IMR-90 (cell line): ENCODE results near the gene RBM10. TPM values are rescaled to one million over a fixed set of nuclear protein-coding genes. Genes with fewer than 3 reads are reported as not detected.

Experiments used
- ATAC-seq: fragments of 200-7000 bp; cut with Tn5 transposase; 2 replicates; pipeline ENCODE4 v1.9.1; 2020; ENCODE audit warnings: low read depth, mild to moderate bottlenecking, moderate library complexity
- BruUV-seq: library from RNA; stranded (reverse); fragments of 400-500 nt; replicated peaks from 2 replicates; lab custom pipeline; 2021; lab: Mats Ljungman, UMichigan
- CTCF ChIA-PET: fragments of 300-600 bp; formaldehyde crosslinking; extraction: SDS; loops from one replicate; lab custom pipeline; 2021; ENCODE audit warnings: antibody characterized with exemption; lab: Yijun Ruan, JAX
- POLR2A ChIA-PET: fragments of 300-600 bp; sonication (Branson Sonifier 250); formaldehyde crosslinking; loops from one replicate; lab custom pipeline; 2022; ENCODE audit warnings: antibody characterized with exemption; ENCODE audit not compliant: unreplicated experiment; lab: Charles Lee
- DNase-seq: peaks from one replicate; pipeline ENCODE4 v3.0.0; 2013
- H2AFZ ChIP-seq: replicated peaks from 2 replicates; pipeline ENCODE3; 2013; ENCODE audit warnings: low read length, mild to moderate bottlenecking; ENCODE audit not compliant: poor library complexity
- H2AK5ac ChIP-seq: 2 replicates; pipeline ENCODE4 v1.6.1; 2013; ENCODE audit warnings: low read depth, low read length, inconsistent platforms
- H2AK9ac ChIP-seq: replicated peaks from 2 replicates; pipeline ENCODE3; 2013; ENCODE audit warnings: mild to moderate bottlenecking, low read depth, low read length, moderate library complexity; ENCODE audit not compliant: poor library complexity
- H2BK120ac ChIP-seq: 2 replicates; pipeline ENCODE4 v1.6.1; 2013; ENCODE audit warnings: low read depth, low read length, inconsistent platforms
- H2BK15ac ChIP-seq: 3 replicates; pipeline ENCODE4 v1.6.1; 2013; ENCODE audit warnings: low read depth, low read length, inconsistent platforms
- H2BK20ac ChIP-seq: 2 replicates; pipeline ENCODE4 v1.6.1; 2013; ENCODE audit warnings: low read depth, mild to moderate bottlenecking, inconsistent platforms, low read length, moderate library complexity
- H2BK5ac ChIP-seq: 2 replicates; pipeline ENCODE4 v1.6.1; 2013; ENCODE audit warnings: mild to moderate bottlenecking, low read depth, low read length, inconsistent platforms; ENCODE audit not compliant: poor library complexity, severe bottlenecking
- H3K14ac ChIP-seq: replicated peaks from 2 replicates; pipeline ENCODE4 v1.6.1; 2013; ENCODE audit warnings: low read depth, low read length, inconsistent platforms
- H3K18ac ChIP-seq: 2 replicates; pipeline ENCODE4 v1.6.1; 2013; ENCODE audit warnings: low read depth, low read length, control low read depth
- H3K23ac ChIP-seq: 2 replicates; pipeline ENCODE4 v1.6.1; 2013; ENCODE audit warnings: low read depth, low read length, inconsistent platforms
- H3K27ac ChIP-seq: 2 replicates; pipeline ENCODE4 v1.5.1; 2013; ENCODE audit warnings: mild to moderate bottlenecking, control low read depth, low read length; ENCODE audit not compliant: insufficient read depth
- H3K27me3 ChIP-seq: 2 replicates; pipeline ENCODE4 v1.6.1; 2013; ENCODE audit warnings: low read length; ENCODE audit not compliant: control insufficient read depth, insufficient read depth
- H3K36me3 ChIP-seq: 2 replicates; pipeline ENCODE4 v1.6.1; 2013; ENCODE audit warnings: low read length, mixed read lengths; ENCODE audit not compliant: control insufficient read depth, insufficient read depth
- H3K4ac ChIP-seq: 2 replicates; pipeline ENCODE4 v1.6.1; 2013; ENCODE audit warnings: low read depth, low read length, inconsistent platforms
- H3K4me1 ChIP-seq: 2 replicates; pipeline ENCODE4 v1.6.1; 2013; ENCODE audit warnings: low read length, mixed read lengths; ENCODE audit not compliant: control insufficient read depth, insufficient read depth
- H3K4me2 ChIP-seq: 2 replicates; pipeline ENCODE4 v1.6.1; 2013; ENCODE audit warnings: low read depth, mild to moderate bottlenecking, control low read depth, low read length, moderate library complexity
- H3K4me3 ChIP-seq: 2 replicates; pipeline ENCODE4 v1.5.1; 2013; ENCODE audit warnings: low read depth, mild to moderate bottlenecking, control low read depth, low read length, moderate library complexity; ENCODE audit not compliant: insufficient read depth
- H3K56ac ChIP-seq: 2 replicates; pipeline ENCODE4 v1.6.1; 2013; ENCODE audit warnings: low read length, inconsistent platforms; ENCODE audit not compliant: insufficient read depth; ENCODE audit errors: extremely low read depth
- H3K79me1 ChIP-seq, 2 experiments: 2 replicates each; pipeline ENCODE4 v1.6.1; 2013; ENCODE audit warnings: low read length in 2 of 2, inconsistent platforms in 1 of 2, low read depth in 1 of 2
- H3K9ac ChIP-seq: 2 replicates; pipeline ENCODE4 v1.6.1; 2013; ENCODE audit warnings: low read depth, low read length, control low read depth
- H3K9me1 ChIP-seq: 2 replicates; pipeline ENCODE4 v1.6.1; 2013; ENCODE audit warnings: low read length, inconsistent platforms; ENCODE audit not compliant: insufficient read depth
- H3K9me3 ChIP-seq: 2 replicates; pipeline ENCODE4 v1.6.1; 2013; ENCODE audit warnings: low read length; ENCODE audit not compliant: control insufficient read depth, insufficient read depth
- H4K20me1 ChIP-seq: 2 replicates; pipeline ENCODE4 v1.6.1; 2013; ENCODE audit warnings: low read length, inconsistent platforms; ENCODE audit not compliant: insufficient read depth
- H4K5ac ChIP-seq: 2 replicates; pipeline ENCODE4 v1.6.1; 2013; ENCODE audit warnings: mild to moderate bottlenecking, low read depth, low read length, control low read depth
- H4K8ac ChIP-seq, 2 experiments: 2 replicates each; pipeline ENCODE4 v1.6.1; 2013; ENCODE audit warnings: low read depth in 2 of 2, low read length in 2 of 2, control low read depth in 1 of 2, inconsistent platforms in 1 of 2
- H4K91ac ChIP-seq: 2 replicates; pipeline ENCODE4 v1.6.1; 2013; ENCODE audit warnings: low read depth, low read length, inconsistent platforms; ENCODE audit not compliant: insufficient read depth
- BHLHE40 ChIP-seq: fragments of 150-350 bp; IDR thresholded peaks from 2 replicates; pipeline ENCODE4 v1.6.1; 2016; ENCODE audit warnings: mild to moderate bottlenecking, low read depth, low read length
- CEBPB ChIP-seq: IDR thresholded peaks from 2 replicates; pipeline ENCODE4 v1.6.1; 2012; ENCODE audit warnings: low read depth, low read length, improper control_type of control experiment
- CHD1 ChIP-seq: IDR thresholded peaks from 2 replicates; pipeline ENCODE4 v1.6.1; 2012; ENCODE audit warnings: low read depth, low read length, improper control_type of control experiment
- CTCF ChIP-seq: conservative IDR thresholded peaks from 2 replicates; pipeline ENCODE4 v1.5.1; 2012; ENCODE audit warnings: mild to moderate bottlenecking, low read depth, low read length, improper control_type of control experiment
- ELK1 ChIP-seq: fragments of 150-350 bp; IDR thresholded peaks from 2 replicates; pipeline ENCODE4 v1.6.1; 2016; ENCODE audit warnings: low read depth, mild to moderate bottlenecking, low read length, moderate library complexity, borderline replicate concordance
- FOS ChIP-seq: fragments of 150-350 bp; IDR thresholded peaks from 2 replicates; pipeline ENCODE4 v1.6.1; 2016; ENCODE audit warnings: low read depth, low read length
- MAFK ChIP-seq: IDR thresholded peaks from 2 replicates; pipeline ENCODE4 v1.6.1; 2012; ENCODE audit warnings: low read depth, low read length, improper control_type of control experiment
- MAZ ChIP-seq: IDR thresholded peaks from 2 replicates; pipeline ENCODE4 v1.6.1; 2012; ENCODE audit warnings: low read depth, mild to moderate bottlenecking, low read length, improper control_type of control experiment, moderate library complexity, borderline replicate concordance
- MXI1 ChIP-seq: IDR thresholded peaks from 2 replicates; pipeline ENCODE4 v1.6.1; 2012; ENCODE audit warnings: low read depth, mild to moderate bottlenecking, low read length, moderate library complexity, borderline replicate concordance
- NFE2L2 ChIP-seq: fragments of 150-350 bp; IDR thresholded peaks from 2 replicates; pipeline ENCODE4 v1.6.1; 2016; ENCODE audit warnings: low read depth, mild to moderate bottlenecking, low read length
- POLR2A ChIP-seq: IDR thresholded peaks from 2 replicates; pipeline ENCODE4 v1.6.1; 2012; ENCODE audit warnings: mild to moderate bottlenecking, low read depth, low read length
- RAD21 ChIP-seq: IDR thresholded peaks from 2 replicates; pipeline ENCODE4 v1.6.1; 2012; ENCODE audit warnings: low read length, improper control_type of control experiment
- RCOR1 ChIP-seq: IDR thresholded peaks from 2 replicates; pipeline ENCODE4 v1.6.1; 2012; ENCODE audit warnings: mild to moderate bottlenecking, low read length, improper control_type of control experiment; ENCODE audit not compliant: insufficient replicate concordance
- RFX5 ChIP-seq: IDR thresholded peaks from 2 replicates; pipeline ENCODE4 v1.8.0; 2012; ENCODE audit warnings: low read depth, mild to moderate bottlenecking, low read length, moderate library complexity
- SMC3 ChIP-seq: fragments of 150-350 bp; IDR thresholded peaks from 2 replicates; pipeline ENCODE4 v1.6.1; 2016; ENCODE audit warnings: low read depth, mild to moderate bottlenecking, antibody characterized with exemption, low read length, moderate library complexity
- USF2 ChIP-seq: fragments of 150-350 bp; IDR thresholded peaks from 2 replicates; pipeline ENCODE4 v1.6.1; 2017; ENCODE audit warnings: mild to moderate bottlenecking, antibody characterized with exemption, low read length, low read depth
- WGBS, 2 experiments: methylation state at CpG; one replicate each; pipeline versions ENCODE4 v1.1.5 to v1.1.7; 2013; ENCODE audit warnings: missing lambda C conversion rate in 2 of 2; ENCODE audit not compliant: insufficient read length in 1 of 2; ENCODE audit errors: extremely low coverage in 2 of 2; 5-methylcytosine and 5-hydroxymethylcytosine counted together
- dilution Hi-C: fragments of 300-500 bp; cut with HindIII; formaldehyde crosslinking; loops from one replicate; pipeline ENCODE4 v1.14.3; 2018; ENCODE audit warnings: low sequenced_read_pairs; ENCODE audit not compliant: unreplicated experiment
- in situ Hi-C: fragments of 300-500 bp; cut with MboI; formaldehyde crosslinking; loops from 3 replicates; pipeline ENCODE4 v1.14.3; 2019; ENCODE audit warnings: low sequenced_read_pairs, inconsistent platforms, mixed read lengths
- intact Hi-C: fragments of 100-400 bp; cut with micrococcal nuclease; formaldehyde crosslinking; loops from 2 replicates; pipeline ENCODE4 v1.10.0; 2022
- polyA plus RNA-seq, 3 experiments: library from polyadenylated mRNA; depleted of rRNA; stranded (reverse); fragments of >200 nt; gene quantifications; 2 replicates each; pipeline ENCODE4 v1.2.3, GENCODE V29; 2012; ENCODE audit warnings: low replicate concordance in 1 of 3
- total RNA-seq: library from RNA; depleted of rRNA; stranded (reverse); fragments of >200 nt; gene quantifications from 2 replicates; pipeline ENCODE4 v1.2.3, GENCODE V29; 2012

The RBM10 gene
- total and polyA plus RNA-seq, 2 of the 4 experiments (the other 2 are of a cell fraction), result 33.4 to 36.0 TPM

- Histone ChIP-seq H3K27ac (no peak overlapping the region), H2BK120ac (no peak overlapping the region), H3K14ac (no peak overlapping the region), H3K56ac (no peak overlapping the region), H3K36me3 (peaks cover 38% of the 10 kb centered on the region), H3K4me3 (no peak overlapping the region), H3K27me3 (peaks cover 21% of the 10 kb centered on the region; the same call in 1 of the 2 replicates), H3K9me1 (no peaks in the 10 kb centered on the region), H2AK9ac (no peak overlapping the region), H3K18ac (no peak overlapping the region), H3K9ac (no peak overlapping the region), H4K20me1 (no peaks in the 10 kb centered on the region), H2BK5ac (no peak overlapping the region), H3K4me2 (no peak overlapping the region), H3K23ac (no peak overlapping the region), H2AFZ (no peak overlapping the region), H2AK5ac (no peak overlapping the region), H4K8ac (no peak overlapping the region), H3K4me1 (no peaks in the 10 kb centered on the region), H2BK15ac (no peak overlapping the region), H4K91ac (no peak overlapping the region), H2BK20ac (no peak overlapping the region), H3K4ac (no peak overlapping the region), H3K9me3 (no peaks in the 10 kb centered on the region), H3K79me1 (peaks cover 3% of the 10 kb centered on the region in 2 experiments; a peak in 1 of 4 replicates), H4K5ac (no peak overlapping the region)
- intact Hi-C loops (no loop called here), dilution Hi-C loops (no loop called here), in situ Hi-C loops (no loop called here)
- no peak for TF ChIP-seq FOS
- no peak for TF ChIP-seq MAZ
- no peak for TF ChIP-seq USF2
- no peak for TF ChIP-seq CHD1
- TF ChIP-seq CTCF, result no peak
- TF ChIP-seq NFE2L2, result no peak
- TF ChIP-seq RAD21, result no peak
- no peak for TF ChIP-seq CEBPB
- no peak for TF ChIP-seq ELK1
- TF ChIP-seq MAFK, result no peak
- TF ChIP-seq POLR2A, result no peak
- no peak for TF ChIP-seq SMC3
- no peak for TF ChIP-seq RCOR1
- TF ChIP-seq BHLHE40, result no peak
- no peak for TF ChIP-seq MXI1
- no peak for TF ChIP-seq RFX5
- POLR2A ChIA-PET, result no interaction called here
- 60% methylated on average over 1 of the region's 8 CpGs; no CpG with 5 or more reads in 1 of the 2 experiments for WGBS, 2 experiments
- BruUV-seq, result no TSS peak
- DNase-seq (no peak), ATAC-seq (no peak)
- CTCF ChIA-PET, result no interaction called here
Measured at GRCh38 chrX:47180346-47180745, 35.3 kb downstream of the RBM10 start.
